AG08396 (cell line): ENCODE results near the gene TIE1.

Source experiments
- DNase-seq: peaks from one replicate; pipeline ENCODE4 v3.0.0; 2012; ENCODE audit warnings: low spot score, mixed read lengths

Gene TIE1

DNA sequence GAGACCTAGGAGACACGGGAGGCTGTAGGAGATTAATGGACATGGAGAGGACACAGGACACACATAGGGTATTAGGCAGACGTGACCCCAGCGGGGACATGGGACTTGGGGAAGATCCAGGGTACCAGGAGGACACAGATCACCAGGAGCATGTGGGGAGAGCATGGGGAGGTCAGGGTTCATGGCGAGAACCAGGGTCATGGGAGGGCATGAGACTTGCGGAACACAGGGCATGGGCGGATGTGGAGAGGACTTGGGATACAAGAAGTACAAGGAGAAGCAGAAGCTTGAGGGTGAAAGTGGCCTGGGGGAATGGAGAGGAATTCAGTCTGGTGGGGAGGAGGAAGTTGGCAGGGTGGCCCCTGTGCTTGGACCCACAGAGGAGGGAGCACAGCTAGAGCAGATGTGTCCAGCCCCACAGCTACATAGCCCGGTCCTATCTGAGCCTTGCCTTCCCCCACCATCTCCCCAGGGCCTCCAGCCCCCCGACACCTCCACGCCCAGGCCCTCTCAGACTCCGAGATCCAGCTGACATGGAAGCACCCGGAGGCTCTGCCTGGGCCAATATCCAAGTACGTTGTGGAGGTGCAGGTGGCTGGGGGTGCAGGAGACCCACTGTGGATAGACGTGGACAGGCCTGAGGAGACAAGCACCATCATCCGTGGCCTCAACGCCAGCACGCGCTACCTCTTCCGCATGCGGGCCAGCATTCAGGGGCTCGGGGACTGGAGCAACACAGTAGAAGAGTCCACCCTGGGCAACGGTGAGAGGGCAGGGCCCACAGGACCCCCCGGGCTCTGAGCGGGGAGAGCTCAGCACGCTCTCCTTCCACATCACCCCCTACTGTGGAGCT, 12.1 kb downstream of the TIE1 start:
- DNase-seq: no peak

DNA sequence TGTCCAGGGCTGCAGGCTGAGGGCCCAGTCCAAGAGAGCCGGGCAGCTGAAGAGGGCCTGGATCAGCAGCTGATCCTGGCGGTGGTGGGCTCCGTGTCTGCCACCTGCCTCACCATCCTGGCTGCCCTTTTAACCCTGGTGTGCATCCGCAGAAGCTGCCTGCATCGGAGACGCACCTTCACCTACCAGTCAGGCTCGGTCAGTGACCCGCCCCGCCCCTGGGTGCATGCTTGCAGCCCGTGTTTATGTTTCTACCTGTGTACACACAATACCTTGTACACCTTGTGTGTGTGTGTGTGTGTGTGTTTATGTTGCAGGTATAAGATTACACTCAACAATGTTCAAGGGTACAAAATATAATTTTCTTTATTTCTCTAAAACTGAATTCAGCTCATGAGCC, 13.0 kb downstream of the TIE1 start:
- DNase-seq: no peak

DNA sequence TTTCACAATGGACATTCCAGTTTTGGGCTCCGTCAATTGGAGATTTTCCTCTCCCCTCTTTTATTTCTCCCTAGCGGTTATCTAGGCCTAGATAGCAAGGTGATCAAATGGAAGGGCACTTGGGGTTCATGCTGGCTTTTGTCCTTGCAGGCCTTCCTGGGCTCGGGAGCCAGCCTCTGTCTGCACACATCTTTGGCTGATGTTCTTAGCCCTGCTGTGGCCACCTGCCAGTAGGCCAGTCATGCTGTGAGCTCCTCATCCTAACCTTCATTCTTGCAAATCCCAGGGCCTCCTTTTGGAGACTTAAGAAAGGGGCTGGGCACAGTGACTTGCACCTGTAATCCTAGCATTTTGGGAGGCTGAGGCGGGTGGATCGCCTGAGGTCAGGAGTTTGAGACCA, 13.5 kb downstream of the TIE1 start:
- no peak for DNase-seq

DNA sequence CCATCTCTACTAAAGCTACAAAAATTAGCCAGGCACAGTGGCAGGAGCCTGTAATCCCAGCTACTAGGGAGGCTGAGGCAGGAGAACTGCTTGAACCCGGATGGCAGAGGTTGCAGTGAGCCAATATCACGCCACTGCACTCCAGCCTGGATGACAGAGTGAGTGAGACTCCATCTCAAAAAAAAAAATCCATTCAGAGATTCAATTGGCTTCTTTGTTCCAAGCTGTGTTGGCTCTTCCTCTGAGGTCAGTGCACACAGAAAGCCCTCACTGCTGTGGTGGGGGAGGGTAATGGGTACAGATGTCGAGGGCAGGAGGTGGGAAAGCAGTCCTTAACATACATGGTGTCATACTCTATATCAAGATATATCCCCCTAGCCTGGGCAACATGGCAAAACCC, 14.7 kb downstream of the TIE1 start:
- no peak for DNase-seq

DNA sequence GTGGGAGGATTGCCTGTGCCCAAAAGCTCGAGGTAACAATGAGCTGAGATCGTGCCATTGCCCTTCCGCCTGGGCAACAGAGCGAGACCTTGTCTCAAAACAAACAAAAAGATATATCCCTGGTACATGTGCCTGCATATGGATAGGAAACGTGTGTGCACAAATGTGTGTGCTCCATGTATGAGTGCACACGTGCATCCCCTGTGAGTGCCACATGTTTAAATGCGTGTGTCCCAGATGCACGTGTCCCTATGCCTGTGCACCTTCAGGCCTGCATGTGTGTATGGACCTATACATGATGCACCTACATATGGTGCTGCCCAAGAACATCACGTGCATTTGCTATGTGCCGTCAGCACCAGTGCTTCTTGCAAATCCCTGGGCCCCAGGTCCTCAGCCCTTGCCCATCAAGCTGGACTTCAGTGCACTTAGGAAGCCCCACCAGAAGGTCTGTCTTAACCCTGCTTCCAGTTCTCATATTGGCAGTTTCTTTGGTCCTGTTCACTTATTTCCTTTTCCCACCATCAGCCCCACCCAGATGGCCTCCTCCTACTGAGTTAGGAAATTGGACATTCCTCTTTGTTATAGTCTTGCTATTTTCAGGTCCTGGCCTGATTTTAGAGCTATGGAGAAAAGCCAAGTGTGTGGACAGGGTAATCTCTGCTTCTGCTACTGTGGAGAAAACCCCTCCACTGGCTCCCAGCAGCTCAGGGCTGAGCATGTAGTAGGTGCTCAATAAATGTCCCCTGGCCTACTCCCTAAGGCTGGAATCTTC, 15.4 kb downstream of the TIE1 start:
- DNase-seq: no peak

DNA sequence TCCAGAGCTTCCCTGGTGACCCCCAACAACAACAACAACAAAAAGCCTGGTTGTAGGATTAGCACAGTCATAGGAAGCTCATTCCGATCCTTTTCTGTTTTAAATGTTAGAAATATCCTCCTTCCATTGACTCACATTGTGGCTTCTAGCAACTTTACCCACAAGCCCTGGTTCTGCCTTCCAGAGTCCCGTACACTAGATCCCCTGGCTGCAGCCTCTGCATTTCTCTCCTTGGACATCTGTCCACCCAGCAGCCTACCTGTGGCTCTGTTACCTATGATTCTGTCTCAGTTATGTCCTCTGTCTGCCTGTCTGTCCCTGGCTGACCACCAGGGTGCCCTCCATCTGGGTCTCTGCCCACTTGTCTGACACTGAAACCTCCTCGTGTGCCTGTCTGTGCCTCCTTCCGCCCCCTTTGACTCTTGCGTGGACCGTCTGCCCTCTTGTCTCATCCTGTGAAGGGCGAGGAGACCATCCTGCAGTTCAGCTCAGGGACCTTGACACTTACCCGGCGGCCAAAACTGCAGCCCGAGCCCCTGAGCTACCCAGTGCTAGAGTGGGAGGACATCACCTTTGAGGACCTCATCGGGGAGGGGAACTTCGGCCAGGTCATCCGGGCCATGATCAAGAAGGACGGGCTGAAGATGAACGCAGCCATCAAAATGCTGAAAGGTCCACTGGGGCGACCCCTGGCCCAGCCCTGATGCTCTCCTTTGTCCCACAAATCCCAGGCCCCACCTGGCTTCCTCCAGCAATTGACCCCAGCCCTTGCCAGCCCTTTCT, 16.1 kb downstream of the TIE1 start:
- DNase-seq: no peak

DNA sequence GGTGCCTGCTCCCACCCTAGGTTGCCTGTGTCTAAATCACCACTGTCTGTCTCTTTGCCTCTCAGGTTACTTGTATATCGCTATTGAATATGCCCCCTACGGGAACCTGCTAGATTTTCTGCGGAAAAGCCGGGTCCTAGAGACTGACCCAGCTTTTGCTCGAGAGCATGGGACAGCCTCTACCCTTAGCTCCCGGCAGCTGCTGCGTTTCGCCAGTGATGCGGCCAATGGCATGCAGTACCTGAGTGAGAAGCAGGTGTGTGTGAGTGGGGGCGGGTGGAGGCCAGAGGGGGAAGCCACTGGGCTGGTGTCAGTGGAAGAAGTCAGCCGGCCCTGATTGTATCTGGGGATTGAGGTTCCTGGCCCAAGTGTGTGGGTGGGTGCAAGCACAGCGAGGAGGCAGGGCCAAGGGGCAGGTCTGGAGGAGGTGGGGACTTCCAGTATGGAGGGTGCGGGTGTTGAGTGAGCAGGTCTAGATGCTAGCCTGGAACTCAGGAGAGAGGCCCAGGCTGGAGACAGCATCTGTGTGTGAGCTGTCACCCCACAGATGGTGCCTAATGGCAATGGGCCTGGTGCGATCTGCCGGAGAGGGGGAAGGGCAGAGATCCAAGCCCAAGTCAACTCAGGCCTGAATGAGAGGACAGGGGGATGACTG, 17.2 kb downstream of the TIE1 start:
- DNase-seq: no peak

DNA sequence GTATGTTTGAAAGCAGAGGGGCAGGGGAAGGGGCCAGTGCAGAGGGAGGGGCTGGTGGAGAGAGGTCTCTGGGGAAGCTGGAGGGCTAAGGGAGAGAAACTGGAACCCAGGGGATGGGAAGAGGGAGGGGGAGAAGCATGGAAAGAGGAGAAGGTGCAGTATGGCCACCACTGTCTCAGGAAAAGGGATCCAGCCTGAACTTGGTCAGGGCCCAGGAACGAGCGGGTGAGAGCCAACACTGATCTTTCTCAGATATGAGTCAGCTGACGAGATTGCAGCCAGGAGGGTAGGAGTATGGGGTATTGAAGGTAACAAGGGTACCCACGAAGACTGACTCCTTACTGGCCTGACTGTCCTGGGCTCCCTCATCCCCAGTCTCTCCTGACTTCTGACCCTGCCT, 18.0 kb downstream of the TIE1 start:
- no peak for DNase-seq

DNA sequence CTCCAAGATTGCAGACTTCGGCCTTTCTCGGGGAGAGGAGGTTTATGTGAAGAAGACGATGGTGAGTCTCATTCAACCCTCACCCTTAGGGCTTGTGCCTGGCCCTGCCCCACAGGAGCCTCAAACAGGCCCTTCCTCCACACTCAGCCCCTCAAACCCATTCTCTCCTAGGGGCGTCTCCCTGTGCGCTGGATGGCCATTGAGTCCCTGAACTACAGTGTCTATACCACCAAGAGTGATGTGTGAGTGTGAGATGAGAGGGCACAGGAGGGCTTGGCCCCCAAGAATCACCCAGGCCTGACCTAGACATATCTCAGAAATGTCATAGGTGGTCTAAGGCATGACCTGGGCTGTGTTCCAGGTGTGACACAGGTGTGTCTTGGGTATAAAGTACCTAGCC, 18.5 kb downstream of the TIE1 start:
- no peak for DNase-seq

DNA sequence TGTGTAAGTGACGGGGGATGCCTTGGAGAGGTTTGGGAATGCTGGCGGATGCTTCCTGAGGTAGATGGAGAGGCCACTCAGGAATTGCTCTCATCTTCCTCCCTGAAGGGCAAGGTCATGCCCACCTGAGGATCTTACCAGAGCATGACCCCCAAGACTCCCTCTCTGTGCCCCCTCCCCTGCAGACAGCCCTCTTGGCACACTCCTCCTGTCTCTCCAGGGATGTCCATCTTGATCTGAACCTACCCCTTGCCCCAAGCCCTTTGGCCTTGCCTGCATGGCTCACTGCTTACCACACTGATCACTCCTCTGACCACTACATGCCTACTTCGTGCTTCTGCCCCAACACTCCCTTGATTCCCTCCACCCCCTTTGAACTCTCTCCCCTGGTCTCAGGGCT, 19.0 kb downstream of the TIE1 start:
- DNase-seq: no peak

DNA sequence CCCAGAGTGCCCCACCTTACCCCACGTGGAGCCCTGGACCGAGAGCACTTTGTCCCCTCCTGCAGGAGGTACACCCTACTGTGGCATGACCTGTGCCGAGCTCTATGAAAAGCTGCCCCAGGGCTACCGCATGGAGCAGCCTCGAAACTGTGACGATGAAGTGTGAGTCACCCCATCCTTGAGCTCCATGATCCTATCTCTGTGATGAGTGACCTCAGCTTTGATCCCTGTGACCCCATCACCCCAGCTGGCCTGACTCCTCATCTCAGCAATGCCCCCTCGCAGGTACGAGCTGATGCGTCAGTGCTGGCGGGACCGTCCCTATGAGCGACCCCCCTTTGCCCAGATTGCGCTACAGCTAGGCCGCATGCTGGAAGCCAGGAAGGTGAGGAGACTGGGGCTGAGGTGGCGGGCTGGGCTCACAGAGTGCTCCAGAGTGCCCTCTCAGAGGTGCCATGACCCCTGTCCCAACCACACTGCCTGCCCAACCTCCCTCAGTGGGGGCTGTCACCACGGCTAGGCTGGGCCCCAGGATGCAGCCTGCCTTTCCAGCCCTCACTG, 20.6 kb downstream of the TIE1 start:
- no peak for DNase-seq

DNA sequence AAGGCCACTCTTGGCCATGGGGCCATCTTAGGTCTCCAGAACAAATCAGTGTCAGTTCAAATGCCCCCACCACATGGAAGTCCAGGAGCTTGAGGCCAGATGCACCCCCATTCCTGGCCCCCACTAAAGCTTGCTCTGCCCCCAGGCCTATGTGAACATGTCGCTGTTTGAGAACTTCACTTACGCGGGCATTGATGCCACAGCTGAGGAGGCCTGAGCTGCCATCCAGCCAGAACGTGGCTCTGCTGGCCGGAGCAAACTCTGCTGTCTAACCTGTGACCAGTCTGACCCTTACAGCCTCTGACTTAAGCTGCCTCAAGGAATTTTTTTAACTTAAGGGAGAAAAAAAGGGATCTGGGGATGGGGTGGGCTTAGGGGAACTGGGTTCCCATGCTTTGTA, 21.7 kb downstream of the TIE1 start:
- no peak for DNase-seq

DNA sequence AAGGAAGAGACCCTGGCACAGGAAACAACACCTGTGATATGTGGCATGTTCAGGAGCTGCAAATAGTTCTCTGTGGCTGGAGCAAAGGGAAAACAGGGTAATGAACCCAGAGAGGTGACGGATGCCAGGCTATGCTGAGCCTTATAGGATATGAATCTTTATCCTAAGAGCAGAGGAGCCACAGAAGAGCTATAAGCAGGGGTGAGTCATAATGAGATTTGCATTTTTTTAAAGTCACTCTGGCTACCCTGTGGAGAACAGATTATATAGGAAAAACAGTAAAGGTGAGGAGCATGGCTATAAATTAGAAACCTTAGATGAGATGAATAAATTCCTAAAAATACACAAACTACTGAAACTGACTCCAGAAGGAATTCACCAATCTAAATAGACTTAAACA, 24.0 kb downstream of the TIE1 start:
- DNase-seq: no peak

DNA sequence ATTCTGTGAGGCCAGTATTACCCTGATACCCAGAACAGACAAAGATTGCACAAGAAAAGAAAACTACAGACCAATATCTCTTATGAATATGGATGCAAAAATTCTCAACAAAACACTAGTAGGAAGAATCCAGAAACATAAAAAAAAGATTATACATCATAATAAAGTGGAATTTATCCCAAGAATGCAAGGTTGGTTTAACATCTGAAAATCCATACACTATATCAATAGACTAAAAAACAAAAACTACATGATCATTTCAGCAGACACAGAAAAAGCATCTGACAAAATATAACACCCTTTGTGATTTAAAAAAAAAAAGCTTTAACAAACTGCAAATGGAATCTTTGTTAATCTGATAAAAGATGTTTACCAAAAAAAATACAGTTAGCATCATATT, 24.6 kb downstream of the TIE1 start:
- no peak for DNase-seq

DNA sequence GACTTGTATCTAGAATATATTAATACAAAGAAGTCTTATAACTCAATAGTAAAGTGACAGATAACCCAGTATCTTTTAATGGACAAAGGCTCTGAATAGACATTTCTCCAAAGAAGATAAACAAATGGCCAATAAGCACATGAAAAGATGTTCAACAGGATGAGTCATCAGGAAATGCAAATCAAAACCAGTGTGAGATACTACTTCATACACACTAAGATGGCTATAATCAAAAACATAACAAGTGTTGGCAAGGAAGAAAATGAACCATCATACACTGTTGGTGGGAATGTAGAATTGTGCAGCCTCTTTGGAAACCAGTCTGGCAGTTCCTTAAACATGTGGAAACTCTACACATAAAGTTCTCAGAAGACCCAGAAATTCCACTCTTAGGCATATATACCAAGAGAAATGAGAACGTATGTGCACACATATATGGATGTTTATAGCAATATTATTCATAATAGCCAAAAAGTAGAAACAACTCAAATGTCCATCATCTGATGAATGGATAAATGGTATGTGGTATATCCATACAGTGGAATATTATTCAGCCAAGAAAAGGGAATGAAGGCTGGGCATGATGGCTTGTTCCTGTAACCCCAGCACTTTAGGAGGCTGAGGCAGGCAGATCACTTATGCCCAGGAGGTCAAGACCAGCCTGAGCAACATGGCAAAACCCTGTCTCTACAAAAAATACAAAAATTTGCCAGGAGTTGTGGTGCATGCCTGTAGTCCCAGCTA, 26.9 kb downstream of the TIE1 start:
- no peak for DNase-seq

DNA sequence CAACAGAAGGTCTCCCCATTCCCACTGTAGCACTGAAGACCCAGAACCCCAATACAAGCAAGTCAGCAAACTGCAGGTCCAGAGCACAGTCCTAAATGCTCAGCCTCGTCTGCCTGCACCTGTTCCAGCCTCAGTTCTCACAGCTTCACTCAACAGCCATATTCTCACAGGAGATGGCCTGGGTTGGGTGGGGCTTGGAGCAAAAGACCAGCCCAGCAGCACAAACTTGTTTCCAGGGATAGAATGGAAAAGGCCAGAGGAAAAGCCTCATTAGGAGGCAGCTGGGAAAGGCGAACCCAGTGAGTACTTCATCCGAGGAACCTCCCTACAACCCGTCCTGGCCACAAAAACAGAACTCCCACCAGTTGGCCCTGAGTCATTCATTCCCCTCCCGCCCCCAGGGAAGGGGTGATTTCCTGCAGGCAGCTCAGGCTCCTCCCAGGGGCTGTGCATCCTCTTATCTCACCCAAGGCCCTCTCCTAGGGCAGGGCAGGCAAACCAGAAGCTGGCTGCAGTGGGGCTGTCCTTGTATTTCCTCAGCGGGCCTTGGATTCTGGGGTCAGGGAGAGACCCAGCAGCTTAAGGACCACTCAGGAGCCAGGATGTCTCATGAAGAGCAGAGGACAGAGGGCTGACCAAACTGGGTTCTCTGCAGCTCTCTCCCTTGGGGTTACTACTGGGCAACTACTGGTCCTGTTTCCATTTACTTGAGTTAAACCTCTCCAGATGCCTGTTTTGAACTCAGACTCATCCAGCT, 29.4 kb downstream of the TIE1 start:
- DNase-seq: peak; percentile 66

DNA sequence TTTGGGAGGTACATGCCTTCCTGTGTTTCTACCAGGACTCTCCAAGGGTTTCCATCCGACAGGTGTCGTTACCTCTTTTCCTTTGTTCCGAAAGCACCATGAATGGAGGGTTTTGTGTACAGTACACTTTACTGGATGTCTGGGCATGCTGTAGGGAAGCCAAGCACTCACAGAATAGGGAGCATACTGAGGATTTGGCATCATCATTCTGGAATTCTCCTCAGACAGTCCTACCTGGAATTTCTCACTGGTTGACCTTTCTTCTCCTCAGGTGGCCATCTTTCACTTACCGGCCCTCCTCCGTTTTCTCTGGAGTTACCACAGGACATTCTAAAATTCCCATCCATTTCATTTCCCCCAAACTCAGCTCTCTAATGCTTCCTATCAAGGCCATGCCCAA, 30.9 kb downstream of the TIE1 start:
- DNase-seq: no peak

DNA sequence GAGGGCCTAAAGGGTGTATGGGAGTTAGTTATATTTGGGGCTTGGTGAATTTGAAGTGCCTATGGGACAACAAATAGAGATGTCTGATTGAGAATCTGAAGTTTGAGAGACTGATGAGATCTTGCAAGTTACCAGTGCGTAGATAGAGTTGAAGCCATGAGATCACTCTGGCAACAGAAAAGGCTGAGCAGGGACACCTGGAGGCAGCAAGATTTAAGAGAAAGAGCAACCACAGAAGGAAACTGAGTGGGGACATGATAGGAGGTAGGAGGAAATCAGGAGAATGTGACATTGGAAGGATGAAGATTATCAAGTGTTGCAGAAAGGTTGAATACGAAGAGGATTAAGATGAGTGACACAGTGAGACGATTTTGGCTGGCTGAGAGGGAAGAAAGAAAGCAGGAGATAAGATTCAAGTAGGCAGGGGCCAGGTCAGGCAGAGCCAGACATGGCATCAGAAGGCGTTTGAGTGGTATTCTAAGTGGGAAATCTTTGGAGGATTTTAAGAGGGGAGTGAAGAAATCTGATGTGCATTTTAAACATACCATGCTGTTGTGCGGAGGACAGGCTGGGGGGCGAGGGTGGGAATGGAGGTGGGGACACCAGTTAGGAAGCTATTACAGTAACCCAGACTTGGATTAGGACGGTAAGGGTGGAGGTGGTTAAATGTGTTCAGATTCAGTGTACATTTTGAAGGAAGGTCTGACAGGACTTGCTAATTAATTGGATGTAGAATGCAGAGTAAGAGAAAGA, 33.8 kb downstream of the TIE1 start:
- no peak for DNase-seq

DNA sequence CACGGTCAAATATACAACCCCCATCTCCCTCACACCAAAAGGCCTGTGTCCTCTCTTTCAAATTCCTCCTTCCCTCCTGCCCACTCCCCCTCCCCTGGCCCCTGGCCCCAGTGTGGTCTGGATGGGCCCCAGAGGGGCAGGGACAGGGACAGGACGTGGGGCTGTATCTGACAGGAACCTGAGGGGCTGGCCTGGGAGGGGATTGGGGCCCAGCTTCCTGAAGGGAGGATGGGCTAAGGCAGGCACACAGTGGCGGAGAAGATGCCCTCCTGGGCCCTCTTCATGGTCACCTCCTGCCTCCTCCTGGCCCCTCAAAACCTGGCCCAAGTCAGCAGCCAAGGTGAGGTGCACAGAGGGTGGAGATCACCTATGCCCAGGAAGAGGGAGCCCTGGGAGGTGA, 36.8 kb downstream of the TIE1 start, which contains the start of gene MPL:
Gene MPL (plus strand): TSS at position 231 of the 400 bp plus-strand sequence. CDS start 31 bp downstream, at position 262.
- no peak for DNase-seq

DNA sequence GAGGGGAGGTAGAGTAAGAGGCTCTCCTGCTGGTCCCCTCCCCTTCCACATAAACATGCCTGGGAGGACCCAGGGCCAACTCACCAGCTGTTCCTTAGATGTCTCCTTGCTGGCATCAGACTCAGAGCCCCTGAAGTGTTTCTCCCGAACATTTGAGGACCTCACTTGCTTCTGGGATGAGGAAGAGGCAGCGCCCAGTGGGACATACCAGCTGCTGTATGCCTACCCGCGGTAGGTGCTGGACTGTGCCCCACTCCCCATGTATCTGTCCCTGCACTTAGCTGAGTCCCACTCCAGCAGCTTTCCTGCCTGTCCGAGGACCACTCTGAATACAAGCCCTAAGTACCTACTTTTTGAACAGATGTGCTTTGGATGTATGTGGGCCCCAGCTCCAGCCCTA, 37.2 kb downstream of the TIE1 start:
- no peak for DNase-seq
